ENCODE measurements around the gene NRXN3.

The NRXN3 gene

DNA sequence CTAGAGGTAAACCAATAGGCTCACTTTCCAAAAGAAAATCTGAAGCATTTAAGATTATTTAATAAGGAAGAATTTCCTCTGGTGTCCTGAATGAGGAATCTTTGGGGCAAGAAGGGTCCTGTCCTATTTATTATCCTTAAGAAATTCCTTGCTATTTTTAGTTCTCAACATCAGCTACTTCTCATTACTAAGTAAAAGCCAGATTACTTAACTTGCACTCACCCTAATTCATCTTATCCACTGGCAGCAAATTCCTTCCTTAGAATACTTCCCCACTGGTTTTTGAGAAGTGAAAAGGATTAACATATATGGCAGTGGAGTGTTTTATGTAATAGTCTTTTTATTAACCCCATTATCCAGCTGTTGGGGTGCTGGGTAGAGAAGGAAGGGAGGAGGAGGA lies 1273.4 kb downstream of the NRXN3 start:
- Mint-ChIP-seq H3K4me1 (peaks cover 40% of the 10 kb centered on the region), H3K9me3 (no peaks in the 10 kb centered on the region), H3K36me3 (ENCODE audit: low read depth) (no peaks in the 10 kb centered on the region), H3K27me3 (ENCODE audit: low read depth) (no peaks in the 10 kb centered on the region), H3K4me3 (no peak overlapping the region), H3K27ac (peak overlapping the region; percentile 12 to 64 (median 29))
- TF ChIP-seq, protein P1, sequence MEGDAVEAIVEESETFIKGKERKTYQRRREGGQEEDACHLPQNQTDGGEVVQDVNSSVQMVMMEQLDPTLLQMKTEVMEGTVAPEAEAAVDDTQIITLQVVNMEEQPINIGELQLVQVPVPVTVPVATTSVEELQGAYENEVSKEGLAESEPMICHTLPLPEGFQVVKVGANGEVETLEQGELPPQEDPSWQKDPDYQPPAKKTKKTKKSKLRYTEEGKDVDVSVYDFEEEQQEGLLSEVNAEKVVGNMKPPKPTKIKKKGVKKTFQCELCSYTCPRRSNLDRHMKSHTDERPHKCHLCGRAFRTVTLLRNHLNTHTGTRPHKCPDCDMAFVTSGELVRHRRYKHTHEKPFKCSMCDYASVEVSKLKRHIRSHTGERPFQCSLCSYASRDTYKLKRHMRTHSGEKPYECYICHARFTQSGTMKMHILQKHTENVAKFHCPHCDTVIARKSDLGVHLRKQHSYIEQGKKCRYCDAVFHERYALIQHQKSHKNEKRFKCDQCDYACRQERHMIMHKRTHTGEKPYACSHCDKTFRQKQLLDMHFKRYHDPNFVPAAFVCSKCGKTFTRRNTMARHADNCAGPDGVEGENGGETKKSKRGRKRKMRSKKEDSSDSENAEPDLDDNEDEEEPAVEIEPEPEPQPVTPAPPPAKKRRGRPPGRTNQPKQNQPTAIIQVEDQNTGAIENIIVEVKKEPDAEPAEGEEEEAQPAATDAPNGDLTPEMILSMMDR (IDR thresholded peaks at IDR 0.05; ENCODE audit: unreplicated experiment in 3 of 3) = no peak

DNA sequence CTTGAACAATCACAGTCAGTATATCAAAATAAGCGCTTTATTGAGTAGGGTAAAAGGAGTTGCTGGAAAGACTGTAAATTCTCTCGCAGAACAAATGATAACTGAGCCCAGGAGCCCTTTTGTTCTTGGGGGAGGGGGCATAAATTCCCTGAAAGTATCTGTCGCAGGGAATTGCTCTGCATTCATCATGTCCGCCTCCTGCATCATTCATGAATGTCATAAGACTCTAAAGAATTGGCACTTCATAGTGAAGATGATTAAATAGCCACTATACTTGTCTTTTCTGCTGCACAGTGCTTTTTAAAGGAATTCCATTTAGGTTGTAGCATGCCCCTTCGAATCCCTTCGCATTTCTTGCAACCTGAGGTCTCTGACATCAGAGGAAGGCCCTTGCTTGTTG lies 1278.8 kb downstream of the NRXN3 start:
- TF ChIP-seq, protein P1 (IDR thresholded peaks at IDR 0.05; ENCODE audit: unreplicated experiment in 3 of 3) = no peak
- Mint-ChIP-seq H3K27ac (peak overlapping the region in 1 of 3 experiments; percentile 53), H3K9me3 (no peaks in the 10 kb centered on the region), H3K4me1 (peaks cover 16% of the 10 kb centered on the region), H3K36me3 (ENCODE audit: low read depth) (no peaks in the 10 kb centered on the region), H3K4me3 (no peak overlapping the region), H3K27me3 (ENCODE audit: low read depth) (no peaks in the 10 kb centered on the region)

DNA sequence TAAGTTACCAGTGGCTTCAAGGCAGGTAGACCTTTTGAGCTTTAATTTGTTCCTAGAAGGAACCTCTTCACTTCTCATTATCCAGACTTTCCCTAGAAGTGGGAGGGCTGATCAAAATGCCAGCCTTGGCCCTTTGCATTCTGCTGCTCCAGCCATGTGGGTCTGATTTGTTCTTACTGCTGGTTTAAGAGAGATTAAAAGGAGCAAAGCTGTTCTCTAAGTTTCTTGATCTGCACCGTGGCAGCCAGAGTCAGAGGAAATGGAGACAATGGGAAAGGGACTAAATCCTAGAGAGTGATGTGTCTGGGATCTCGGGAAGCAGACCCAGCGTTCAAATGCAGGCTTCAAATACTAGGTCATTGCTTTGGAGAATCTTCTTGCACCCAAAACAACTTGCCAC lies 1281.4 kb downstream of the NRXN3 start:
- Mint-ChIP-seq H3K27ac (no peak overlapping the region), H3K36me3 (ENCODE audit: low read depth) (no peaks in the 10 kb centered on the region), H3K9me3 (no peaks in the 10 kb centered on the region), H3K4me1 (peaks cover 16% of the 10 kb centered on the region), H3K4me3 (no peak overlapping the region), H3K27me3 (ENCODE audit: low read depth) (no peaks in the 10 kb centered on the region)
- TF ChIP-seq, protein P1 (IDR thresholded peaks at IDR 0.05; ENCODE audit: unreplicated experiment in 3 of 3) = no peak

DNA sequence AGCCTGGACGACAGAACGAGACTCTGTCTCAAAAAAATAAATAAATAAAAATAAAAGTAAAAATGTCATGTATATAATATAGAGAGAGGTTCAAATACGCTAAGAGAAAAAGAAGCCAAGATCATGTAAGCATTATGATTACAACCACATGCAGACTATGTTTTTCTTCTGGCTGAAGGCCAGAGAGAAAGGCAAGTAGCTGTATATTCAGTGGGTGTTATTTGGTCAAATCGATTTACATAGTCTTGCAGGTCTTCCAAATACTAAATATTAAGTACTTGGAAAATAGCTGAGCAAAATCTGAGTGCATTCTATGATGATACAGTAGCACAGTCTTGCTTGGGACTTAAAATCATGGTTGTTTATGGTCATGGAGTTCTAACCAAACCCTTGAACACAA lies 1283.1 kb downstream of the NRXN3 start:
- no peak overlapping the region for H3K4me3 Mint-ChIP-seq
- peak overlapping the region in 1 of 3 experiments; percentile 17 for H3K27ac Mint-ChIP-seq
- H3K9me3 Mint-ChIP-seq = no peaks in the 10 kb centered on the region
- H3K4me1 Mint-ChIP-seq = peaks cover 9% of the 10 kb centered on the region
- H3K27me3 Mint-ChIP-seq (ENCODE audit: low read depth) = no peaks in the 10 kb centered on the region
- TF ChIP-seq, protein P1 (IDR thresholded peaks at IDR 0.05; ENCODE audit: unreplicated experiment in 3 of 3) = no peak
- no peaks in the 10 kb centered on the region for H3K36me3 Mint-ChIP-seq (ENCODE audit: low read depth)

DNA sequence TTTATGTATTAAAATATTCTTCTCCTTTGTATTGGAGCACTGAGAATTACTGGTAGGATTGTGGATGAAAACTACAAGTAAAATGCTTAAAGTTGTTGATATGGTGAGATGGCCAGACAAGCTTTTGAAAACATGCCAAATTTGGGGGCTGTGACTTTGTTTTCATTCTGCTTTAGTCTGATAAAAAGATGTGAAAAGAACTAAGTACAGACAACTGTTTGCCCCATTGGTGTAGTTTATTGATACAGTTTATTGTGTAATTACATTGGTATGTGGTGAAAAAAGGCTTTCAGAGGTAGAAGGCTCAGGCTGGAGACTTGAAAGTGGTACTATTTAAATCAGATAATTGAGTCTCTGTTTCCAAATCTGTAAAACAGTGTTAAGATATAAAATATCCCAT lies 1294.3 kb downstream of the NRXN3 start:
- peaks cover 24% of the 10 kb centered on the region for H3K4me1 Mint-ChIP-seq
- peak overlapping the region in 1 of 3 experiments; percentile 8 for H3K27ac Mint-ChIP-seq
- no peaks in the 10 kb centered on the region for H3K27me3 Mint-ChIP-seq (ENCODE audit: low read depth)
- no peaks in the 10 kb centered on the region for H3K9me3 Mint-ChIP-seq
- H3K4me3 Mint-ChIP-seq = no peak overlapping the region
- H3K36me3 Mint-ChIP-seq (ENCODE audit: low read depth) = peaks cover 6% of the 10 kb centered on the region
- TF ChIP-seq, protein P1 (IDR thresholded peaks at IDR 0.05; ENCODE audit: unreplicated experiment in 3 of 3) = no peak

DNA sequence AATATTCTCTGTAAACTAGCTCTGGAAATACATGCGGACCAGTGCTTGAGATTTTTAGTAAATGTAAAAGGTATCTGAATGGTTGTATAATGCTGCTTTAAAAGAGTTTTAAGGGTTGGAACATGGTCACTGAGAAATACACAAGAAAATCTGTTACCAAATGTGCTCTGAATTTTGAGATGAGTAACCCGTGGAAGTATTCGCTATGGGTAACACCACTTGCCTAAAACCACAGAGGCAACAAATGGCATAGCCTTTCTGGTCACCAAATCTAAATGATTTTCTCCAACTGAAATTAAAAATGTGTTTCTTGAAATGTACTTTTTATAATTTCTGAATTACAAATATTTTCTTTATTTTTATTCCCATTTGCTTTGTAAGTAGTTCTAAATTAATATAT lies 1295.5 kb downstream of the NRXN3 start:
- H3K4me3 Mint-ChIP-seq = no peak overlapping the region
- peaks cover 20% of the 10 kb centered on the region for H3K4me1 Mint-ChIP-seq
- TF ChIP-seq, protein P1 (IDR thresholded peaks at IDR 0.05; ENCODE audit: unreplicated experiment in 3 of 3) = no peak
- H3K27me3 Mint-ChIP-seq (ENCODE audit: low read depth) = no peaks in the 10 kb centered on the region
- no peak overlapping the region for H3K27ac Mint-ChIP-seq
- peaks cover 9% of the 10 kb centered on the region for H3K36me3 Mint-ChIP-seq (ENCODE audit: low read depth)
- no peaks in the 10 kb centered on the region for H3K9me3 Mint-ChIP-seq
